MM.1S (cell line): ENCODE measurements around the gene AGBL4.

Source experiments
- EZH2 ChIP-seq: fragments of 300-600 bp; sonication (generic); optimal IDR thresholded peaks from 2 replicates; pipeline ENCODE3; 2017; ENCODE audit warnings: low read depth, mild to moderate bottlenecking, antibody characterized with exemption, low read length, mixed read lengths
- TF ChIP-seq, protein P1 (sequence below): fragments of 300-600 bp; sonication (generic); IDR thresholded peaks from 2 replicates; pipeline ENCODE4 v1.5.1; 2016; ENCODE audit warnings: antibody characterized with exemption, low read length, mixed read lengths

DNA sequence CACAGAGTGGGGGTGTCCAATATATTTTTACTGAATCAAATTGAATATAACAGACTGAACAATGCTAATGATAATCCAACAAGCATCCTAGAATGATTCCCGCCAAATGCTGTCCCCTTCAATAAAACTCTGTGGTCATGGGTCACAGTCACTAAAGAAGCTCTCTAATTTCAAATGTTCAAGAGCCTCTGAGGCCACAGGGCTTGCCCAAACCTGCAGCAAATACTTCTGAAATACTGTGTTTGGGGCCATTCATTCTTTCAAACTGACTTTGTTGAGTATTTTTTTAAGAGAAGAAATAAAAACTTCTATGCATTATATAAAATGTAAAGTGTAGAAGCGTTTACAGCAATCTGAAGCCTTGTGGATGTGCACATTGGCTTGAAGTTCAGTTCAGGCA lies 1239.5 kb downstream of the AGBL4 start:
- TF ChIP-seq, protein P1, sequence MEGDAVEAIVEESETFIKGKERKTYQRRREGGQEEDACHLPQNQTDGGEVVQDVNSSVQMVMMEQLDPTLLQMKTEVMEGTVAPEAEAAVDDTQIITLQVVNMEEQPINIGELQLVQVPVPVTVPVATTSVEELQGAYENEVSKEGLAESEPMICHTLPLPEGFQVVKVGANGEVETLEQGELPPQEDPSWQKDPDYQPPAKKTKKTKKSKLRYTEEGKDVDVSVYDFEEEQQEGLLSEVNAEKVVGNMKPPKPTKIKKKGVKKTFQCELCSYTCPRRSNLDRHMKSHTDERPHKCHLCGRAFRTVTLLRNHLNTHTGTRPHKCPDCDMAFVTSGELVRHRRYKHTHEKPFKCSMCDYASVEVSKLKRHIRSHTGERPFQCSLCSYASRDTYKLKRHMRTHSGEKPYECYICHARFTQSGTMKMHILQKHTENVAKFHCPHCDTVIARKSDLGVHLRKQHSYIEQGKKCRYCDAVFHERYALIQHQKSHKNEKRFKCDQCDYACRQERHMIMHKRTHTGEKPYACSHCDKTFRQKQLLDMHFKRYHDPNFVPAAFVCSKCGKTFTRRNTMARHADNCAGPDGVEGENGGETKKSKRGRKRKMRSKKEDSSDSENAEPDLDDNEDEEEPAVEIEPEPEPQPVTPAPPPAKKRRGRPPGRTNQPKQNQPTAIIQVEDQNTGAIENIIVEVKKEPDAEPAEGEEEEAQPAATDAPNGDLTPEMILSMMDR = no peak
- TF ChIP-seq EZH2 = no peak
